ENCODE data around the gene IMP4.

The IMP4 gene

GRCh38 chr2:130391058-130391871, 48.6 kb downstream of the IMP4 start:
- in situ Hi-C loops (cut with MboI; ENCODE audit: low pct_unique_long_range_greater_than_20kb, low sequenced_read_pairs, unreplicated experiment), result loop anchor here (25.0 kb wide), 1 partner anchor 104 kb away; no protein-coding TSS in a partner anchor
- peak; percentile 81 for DNase-seq (ENCODE audit: low spot score)
- no peak for TF ChIP-seq CTCF (IDR thresholded peaks at IDR 0.05; ENCODE audit: extremely low read depth, insufficient read depth, missing control alignments)

DNA sequence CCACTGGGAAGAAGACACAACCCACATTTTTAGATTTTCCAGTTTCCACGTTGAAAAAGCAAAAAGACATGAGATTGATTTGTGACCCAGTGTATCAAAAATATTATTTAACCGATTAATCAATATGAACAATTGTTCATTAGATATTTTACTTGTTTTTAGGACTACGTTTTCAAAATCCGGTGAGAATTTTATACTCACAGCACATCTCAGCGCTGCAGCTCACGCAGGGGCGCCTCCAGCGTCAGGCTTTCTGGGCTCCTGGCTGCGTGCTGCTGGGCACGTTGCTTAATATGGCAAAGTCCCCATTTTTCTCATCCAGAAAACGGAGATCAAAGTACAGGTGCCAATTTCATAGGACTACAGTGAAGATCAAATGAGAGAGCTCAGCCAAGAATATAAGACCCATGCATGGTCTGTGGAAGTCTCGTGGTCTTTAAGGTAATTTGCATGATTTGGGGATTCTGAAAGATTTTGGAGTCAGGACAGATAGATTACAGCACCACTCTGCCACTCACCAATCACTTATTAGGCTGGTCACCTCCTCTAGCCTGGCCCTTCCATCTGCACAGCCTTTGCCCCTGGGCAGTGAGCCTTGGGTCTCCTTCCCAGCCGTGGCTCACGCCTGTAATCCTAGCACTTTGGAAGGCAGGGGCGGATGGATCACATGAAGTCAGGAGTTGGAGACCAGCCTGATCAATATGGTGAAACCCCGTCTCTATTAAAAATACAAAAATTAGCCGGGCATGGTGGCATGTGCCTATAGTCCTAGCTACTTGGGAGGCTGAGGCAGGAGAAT, 49.4 kb downstream of the IMP4 start:
- DNase-seq (ENCODE audit: low spot score), result no peak
- in situ Hi-C loops (cut with MboI; ENCODE audit: low pct_unique_long_range_greater_than_20kb, low sequenced_read_pairs, unreplicated experiment), result loop anchor here (25.0 kb wide), 1 partner anchor 105 kb away; no protein-coding TSS in a partner anchor
- TF ChIP-seq CTCF (IDR thresholded peaks at IDR 0.05; ENCODE audit: extremely low read depth, insufficient read depth, missing control alignments), result no peak

DNA sequence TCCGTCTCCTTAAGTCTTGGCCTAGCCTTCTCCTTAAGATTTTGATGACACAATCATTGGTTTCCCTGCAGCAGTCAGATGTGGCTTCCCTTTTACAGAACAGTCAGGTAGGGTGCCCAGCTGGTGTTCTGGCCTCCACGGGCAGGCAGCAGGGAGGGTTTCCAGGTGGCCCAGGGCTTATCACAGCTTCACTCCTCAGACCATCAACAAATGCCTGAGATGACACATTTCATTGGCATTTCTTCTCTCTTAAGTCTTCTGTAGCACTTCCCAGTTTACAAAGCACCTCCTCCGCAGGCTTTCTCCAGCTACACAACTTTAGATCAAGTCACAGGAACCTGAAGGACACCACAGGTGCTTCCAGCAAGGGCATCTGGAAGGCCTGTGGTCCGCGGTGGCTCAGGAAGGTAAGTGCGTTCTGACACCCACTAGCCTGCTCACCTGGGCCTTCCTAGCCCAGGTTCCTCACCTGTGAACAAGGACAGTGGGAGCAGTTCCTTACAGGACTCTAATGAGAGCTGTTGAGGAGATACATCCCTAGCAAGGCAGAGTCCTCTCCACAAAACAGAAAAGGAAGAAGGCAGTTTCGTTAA, 50.7 kb downstream of the IMP4 start:
- in situ Hi-C loops (cut with MboI; ENCODE audit: low pct_unique_long_range_greater_than_20kb, low sequenced_read_pairs, unreplicated experiment), result loop anchor here (25.0 kb wide), 1 partner anchor 106 kb away; no protein-coding TSS in a partner anchor
- no peak for TF ChIP-seq CTCF (IDR thresholded peaks at IDR 0.05; ENCODE audit: extremely low read depth, insufficient read depth, missing control alignments)
- DNase-seq (ENCODE audit: low spot score), result no peak
